ENCODE results near the gene CCDC12.

Gene CCDC12

DNA sequence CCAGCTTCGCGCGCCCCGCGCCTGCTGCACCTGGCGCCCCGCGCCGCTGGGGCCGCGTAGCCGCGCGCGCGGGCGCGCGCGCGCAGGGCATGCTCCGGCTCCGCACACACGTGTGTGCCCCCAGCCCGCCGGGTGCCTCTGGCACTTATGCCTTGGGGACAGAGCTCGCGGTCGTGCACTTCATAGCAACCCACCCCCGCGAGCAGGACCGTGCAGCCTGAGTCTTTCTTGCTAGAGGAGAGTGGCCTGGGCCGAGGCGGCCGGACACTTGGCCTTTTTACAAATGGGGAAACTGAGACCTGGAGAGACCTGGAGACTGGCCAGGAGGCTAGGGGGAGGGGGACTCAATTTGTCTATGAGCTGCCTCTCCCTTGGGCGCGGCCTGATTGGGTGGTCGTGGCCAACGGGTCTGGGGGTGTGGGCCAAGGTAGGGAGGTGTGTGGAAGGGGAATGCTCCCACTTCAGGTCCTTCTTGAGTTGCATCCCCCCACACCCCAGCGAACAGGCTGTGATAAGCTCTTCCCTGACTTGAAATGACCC, 3.5 kb upstream of the CCDC12 start:
- Histone ChIP-seq H2AFZ (ENCODE audit: low read length) (peak overlapping the region; percentile 85), H3K27me3 (replicated peaks; ENCODE audit: insufficient read depth, low read length) (no peaks in the 10 kb centered on the region), H3K9me3 (replicated peaks; ENCODE audit: insufficient read depth, low read length) (no peaks in the 10 kb centered on the region), H4K20me1 (ENCODE audit: insufficient read depth, low read length) (no peaks in the 10 kb centered on the region), H3K4me2 (ENCODE audit: low read depth, low read length) (peak overlapping the region; percentile 97), H3K9me2 (replicated peaks; ENCODE audit: insufficient read depth, low read length) (no peaks in the 10 kb centered on the region), H3F3A (ENCODE audit: insufficient read depth, low read length) (no peaks in the 10 kb centered on the region), H3K36me3 (replicated peaks; ENCODE audit: insufficient read depth, low read length) (no peaks in the 10 kb centered on the region), H3K4me3 (ENCODE audit: low read length) (peak overlapping the region; percentile 98), H3K27ac (ENCODE audit: low read length) (no peak overlapping the region), H3K79me2 (ENCODE audit: low read length) (peaks cover 59% of the 10 kb centered on the region), H3K4me1 (ENCODE audit: low read length) (peaks cover 5% of the 10 kb centered on the region; the same call in 1 of the 2 replicates), H3K9ac (ENCODE audit: low read length) (peak overlapping the region; percentile 91)
- no peak for DNase-seq
- no peak for TF ChIP-seq EZH2phosphoT487 (IDR thresholded peaks at IDR 0.05; ENCODE audit: low read length)
- TF ChIP-seq EZH2 (optimal IDR thresholded peaks at IDR 0.05; ENCODE audit: low read depth, low read length) = no peak
- TF ChIP-seq, protein P1, sequence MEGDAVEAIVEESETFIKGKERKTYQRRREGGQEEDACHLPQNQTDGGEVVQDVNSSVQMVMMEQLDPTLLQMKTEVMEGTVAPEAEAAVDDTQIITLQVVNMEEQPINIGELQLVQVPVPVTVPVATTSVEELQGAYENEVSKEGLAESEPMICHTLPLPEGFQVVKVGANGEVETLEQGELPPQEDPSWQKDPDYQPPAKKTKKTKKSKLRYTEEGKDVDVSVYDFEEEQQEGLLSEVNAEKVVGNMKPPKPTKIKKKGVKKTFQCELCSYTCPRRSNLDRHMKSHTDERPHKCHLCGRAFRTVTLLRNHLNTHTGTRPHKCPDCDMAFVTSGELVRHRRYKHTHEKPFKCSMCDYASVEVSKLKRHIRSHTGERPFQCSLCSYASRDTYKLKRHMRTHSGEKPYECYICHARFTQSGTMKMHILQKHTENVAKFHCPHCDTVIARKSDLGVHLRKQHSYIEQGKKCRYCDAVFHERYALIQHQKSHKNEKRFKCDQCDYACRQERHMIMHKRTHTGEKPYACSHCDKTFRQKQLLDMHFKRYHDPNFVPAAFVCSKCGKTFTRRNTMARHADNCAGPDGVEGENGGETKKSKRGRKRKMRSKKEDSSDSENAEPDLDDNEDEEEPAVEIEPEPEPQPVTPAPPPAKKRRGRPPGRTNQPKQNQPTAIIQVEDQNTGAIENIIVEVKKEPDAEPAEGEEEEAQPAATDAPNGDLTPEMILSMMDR (IDR thresholded peaks at IDR 0.05; ENCODE audit: low read length) = no peak

DNA sequence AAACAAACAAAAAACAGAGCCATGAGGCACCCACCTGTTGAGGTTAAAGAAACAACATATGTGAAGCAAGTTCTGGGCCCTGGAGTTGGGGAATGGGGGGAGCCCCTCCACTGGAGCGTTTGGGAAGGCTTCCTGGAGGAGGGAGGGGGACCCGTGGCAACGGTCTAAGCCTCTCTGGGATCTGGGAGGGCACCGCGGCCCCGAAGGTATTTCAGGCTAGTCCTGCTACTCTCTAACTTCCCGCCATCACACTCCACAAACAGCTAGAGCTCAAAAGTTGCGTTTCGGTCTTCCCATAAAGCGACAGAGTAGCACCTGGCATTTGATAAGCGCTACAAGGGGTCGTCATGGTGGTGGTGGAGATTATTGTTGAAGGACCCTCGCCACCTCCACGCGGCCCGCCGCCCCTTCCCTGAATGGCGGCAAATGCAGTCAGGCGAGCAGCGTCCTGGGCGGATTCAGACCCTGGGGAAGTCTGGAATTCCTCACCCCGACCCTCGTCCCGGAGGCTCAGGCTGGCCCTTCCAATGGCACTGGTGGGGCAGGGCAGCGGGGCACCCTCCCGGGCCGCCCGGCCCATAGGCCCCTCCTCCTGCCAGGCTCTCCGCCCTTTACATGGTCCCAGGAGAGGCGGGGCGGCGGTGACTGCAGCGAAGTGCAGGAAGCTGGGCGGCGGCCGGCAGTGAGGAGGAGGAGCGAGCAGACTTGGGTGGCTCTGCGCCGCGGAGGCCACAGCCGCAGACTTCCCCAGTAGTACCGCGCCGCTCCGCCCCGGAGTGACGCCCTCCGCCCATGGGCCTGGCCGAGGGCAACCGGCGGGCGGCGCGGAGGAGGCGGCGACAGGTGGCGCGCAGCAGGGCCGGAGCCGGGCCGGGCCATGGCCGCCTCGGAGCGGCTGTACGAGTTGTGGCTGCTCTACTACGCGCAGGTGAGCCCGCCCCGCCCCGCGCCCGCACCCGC, 2.7 kb upstream of the CCDC12 start, which contains the start of gene NBEAL2:
TSS of gene NBEAL2 (plus strand) at position 682 of the 960 bp plus-strand sequence. CDS start at position 878, 196 bp downstream.
- Histone ChIP-seq H3K36me3 (replicated peaks; ENCODE audit: insufficient read depth, low read length) (no peaks in the 10 kb centered on the region), H3K4me3 (ENCODE audit: low read length) (peak within 1 kb of the TSS; percentile 98), H3K4me2 (ENCODE audit: low read depth, low read length) (peak within 1 kb of the TSS; percentile 97), H3K27ac (ENCODE audit: low read length) (peak within 1 kb of the TSS; percentile 35; the same call in 1 of the 2 replicates), H3K9me3 (replicated peaks; ENCODE audit: insufficient read depth, low read length) (no peaks in the 10 kb centered on the region), H3K79me2 (ENCODE audit: low read length) (peaks cover 59% of the 10 kb centered on the region), H2AFZ (ENCODE audit: low read length) (peak within 1 kb of the TSS; percentile 85), H3K9me2 (replicated peaks; ENCODE audit: insufficient read depth, low read length) (no peaks in the 10 kb centered on the region), H3F3A (ENCODE audit: insufficient read depth, low read length) (no peaks in the 10 kb centered on the region), H4K20me1 (ENCODE audit: insufficient read depth, low read length) (peaks cover 6% of the 10 kb centered on the region), H3K4me1 (ENCODE audit: low read length) (peaks cover 13% of the 10 kb centered on the region), H3K27me3 (replicated peaks; ENCODE audit: insufficient read depth, low read length) (no peaks in the 10 kb centered on the region), H3K9ac (ENCODE audit: low read length) (peak within 1 kb of the TSS; percentile 91)
- DNase-seq = peak; percentile 97
- TF ChIP-seq EZH2 (optimal IDR thresholded peaks at IDR 0.05; ENCODE audit: low read depth, low read length) (no peak), EZH2phosphoT487 (IDR thresholded peaks at IDR 0.05; ENCODE audit: low read length) (no peak)
- TF ChIP-seq, protein P1 (IDR thresholded peaks at IDR 0.05; ENCODE audit: low read length) = no peak

DNA sequence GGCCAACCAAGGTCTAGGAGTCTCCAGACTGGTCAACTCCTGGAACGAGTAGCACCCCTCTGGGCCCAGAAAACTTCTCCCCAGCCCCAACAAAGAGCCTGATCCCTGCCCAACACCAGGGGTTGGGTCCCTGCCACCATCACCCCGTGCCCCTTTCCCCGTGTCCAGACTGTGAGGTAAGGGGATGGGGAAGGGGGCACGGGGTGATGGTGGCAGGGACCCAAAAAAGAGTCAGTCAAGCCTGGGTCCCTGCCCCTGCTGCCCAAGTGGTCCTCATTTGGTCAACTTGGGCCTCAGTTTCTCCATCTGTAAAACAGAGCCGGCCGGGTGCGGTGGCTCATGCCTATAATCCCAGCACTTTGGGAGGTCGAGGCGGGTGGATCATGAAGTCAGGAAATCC, 1.8 kb upstream of the CCDC12 start:
- DNase-seq = no peak
- Histone ChIP-seq H3K36me3 (replicated peaks; ENCODE audit: insufficient read depth, low read length) (no peaks in the 10 kb centered on the region), H3K79me2 (ENCODE audit: low read length) (peaks cover 62% of the 10 kb centered on the region), H2AFZ (ENCODE audit: low read length) (no peak overlapping the region), H3K27ac (ENCODE audit: low read length) (no peak overlapping the region), H3K4me1 (ENCODE audit: low read length) (peaks cover 14% of the 10 kb centered on the region), H4K20me1 (ENCODE audit: insufficient read depth, low read length) (peaks cover 10% of the 10 kb centered on the region), H3K4me2 (ENCODE audit: low read depth, low read length) (peak overlapping the region; percentile 70; the same call in 1 of the 2 replicates), H3F3A (ENCODE audit: insufficient read depth, low read length) (no peaks in the 10 kb centered on the region), H3K9me2 (replicated peaks; ENCODE audit: insufficient read depth, low read length) (no peaks in the 10 kb centered on the region), H3K9me3 (replicated peaks; ENCODE audit: insufficient read depth, low read length) (no peaks in the 10 kb centered on the region), H3K4me3 (ENCODE audit: low read length) (no peak overlapping the region), H3K27me3 (replicated peaks; ENCODE audit: insufficient read depth, low read length) (no peaks in the 10 kb centered on the region), H3K9ac (ENCODE audit: low read length) (no peak overlapping the region)
- TF ChIP-seq EZH2 (optimal IDR thresholded peaks at IDR 0.05; ENCODE audit: low read depth, low read length) (no peak), EZH2phosphoT487 (IDR thresholded peaks at IDR 0.05; ENCODE audit: low read length) (no peak)
- TF ChIP-seq, protein P1 (IDR thresholded peaks at IDR 0.05; ENCODE audit: low read length) = no peak
